T-helper 1 cell treated with Interleukin-12 subunit alpha and Interleukin-12 subunit beta and Interleukin-4 antibody, amounts not matched to agents 30 μg/mL and 1 μg/mL, for 36 hours (primary cell): ENCODE results near the gene PCDHB10.
"Not testable (repeated sequence)": the region's sequence is repeated elsewhere in the genome, so short reads cannot be mapped to it uniquely, and the experiment has no call there.

Experiments used
- H3K27ac Mint-ChIP-seq: one replicate; pipeline ENCODE4 v1.8.0; 2021; ENCODE audit warnings: mild to moderate bottlenecking, mixed read lengths
- H3K27me3 Mint-ChIP-seq: one replicate; pipeline ENCODE4 v1.8.0; 2021; ENCODE audit warnings: low read depth, mixed read lengths
- H3K36me3 Mint-ChIP-seq: one replicate; pipeline ENCODE4 v1.8.0; 2021; ENCODE audit warnings: low read depth, mixed read lengths
- H3K4me1 Mint-ChIP-seq: one replicate; pipeline ENCODE4 v1.8.0; 2021; ENCODE audit warnings: low read depth, mixed read lengths
- H3K4me3 Mint-ChIP-seq: one replicate; pipeline ENCODE4 v1.8.0; 2021; ENCODE audit warnings: mild to moderate bottlenecking, moderate library complexity, mixed read lengths
- H3K9me3 Mint-ChIP-seq: one replicate; pipeline ENCODE4 v1.8.0; 2021; ENCODE audit warnings: mixed read lengths

PCDHB10 gene

GRCh38 chr5:141210281-141210680 lies 18.1 kb downstream of the PCDHB10 start:
- H3K27ac Mint-ChIP-seq, H3K36me3 Mint-ChIP-seq, H3K4me3 Mint-ChIP-seq, H3K27me3 Mint-ChIP-seq, H3K4me1 Mint-ChIP-seq: not testable (repeated sequence)
- H3K9me3 Mint-ChIP-seq: peaks cover 27% of the 10 kb centered on the region

GRCh38 chr5:141210849-141211248 lies 18.7 kb downstream of the PCDHB10 start:
- H3K4me3 Mint-ChIP-seq, H3K27me3 Mint-ChIP-seq: not testable (repeated sequence)
- peaks cover 29% of the 10 kb centered on the region for H3K9me3 Mint-ChIP-seq

GRCh38 chr5:141213656-141214339 lies 21.6 kb downstream of the PCDHB10 start, which contains the start of gene PCDHB13:
Gene PCDHB13, plus strand, starts transcription at chr5:141213919. Its CDS starts 205 bp downstream, at chr5:141214124.
- not testable (repeated sequence) for H3K36me3 Mint-ChIP-seq, H3K4me3 Mint-ChIP-seq, H3K27ac Mint-ChIP-seq, H3K27me3 Mint-ChIP-seq, H3K4me1 Mint-ChIP-seq
- peaks cover 36% of the 10 kb centered on the region for H3K9me3 Mint-ChIP-seq

More at GRCh38 chr5:141210849-141211248, 18.7 kb downstream of the PCDHB10 start:
- H3K27ac Mint-ChIP-seq, H3K4me1 Mint-ChIP-seq, H3K36me3 Mint-ChIP-seq: not testable (repeated sequence)

GRCh38 chr5:141214583-141214982 lies 22.4 kb downstream of the PCDHB10 start:
- not testable (repeated sequence) for H3K36me3 Mint-ChIP-seq, H3K27me3 Mint-ChIP-seq, H3K4me3 Mint-ChIP-seq, H3K27ac Mint-ChIP-seq, H3K4me1 Mint-ChIP-seq
- H3K9me3 Mint-ChIP-seq: peaks cover 35% of the 10 kb centered on the region

- H3K9me3 Mint-ChIP-seq: peaks cover 41% of the 10 kb centered on the region
- not testable (repeated sequence) for H3K36me3 Mint-ChIP-seq
These were observed 23.4 kb downstream of the PCDHB10 start for GRCh38 chr5:141215504-141215903.

GRCh38 chr5:141216035-141216434 lies 23.9 kb downstream of the PCDHB10 start:
- H3K4me3 Mint-ChIP-seq, H3K27ac Mint-ChIP-seq, H3K36me3 Mint-ChIP-seq, H3K27me3 Mint-ChIP-seq, H3K4me1 Mint-ChIP-seq: not testable (repeated sequence)
- H3K9me3 Mint-ChIP-seq: peaks cover 44% of the 10 kb centered on the region

More at GRCh38 chr5:141215504-141215903, 23.4 kb downstream of the PCDHB10 start:
- H3K27me3 Mint-ChIP-seq, H3K27ac Mint-ChIP-seq, H3K4me3 Mint-ChIP-seq, H3K4me1 Mint-ChIP-seq: not testable (repeated sequence)

GRCh38 chr5:141223112-141223783 lies 31.1 kb downstream of the PCDHB10 start, which contains the start of gene PCDHB14:
Gene PCDHB14, plus strand, starts transcription at chr5:141223343. Its CDS starts 163 bp downstream, at chr5:141223506.
- H3K27ac Mint-ChIP-seq: no peak within 1 kb of the TSS
- no peak within 1 kb of the TSS for H3K4me3 Mint-ChIP-seq
- no peaks in the 10 kb centered on the region for H3K36me3 Mint-ChIP-seq
- no peaks in the 10 kb centered on the region for H3K4me1 Mint-ChIP-seq
- H3K27me3 Mint-ChIP-seq: no peaks in the 10 kb centered on the region
- peaks cover 41% of the 10 kb centered on the region for H3K9me3 Mint-ChIP-seq

GRCh38 chr5:141224844-141225243 lies 32.7 kb downstream of the PCDHB10 start:
- H3K27ac Mint-ChIP-seq, H3K4me3 Mint-ChIP-seq, H3K27me3 Mint-ChIP-seq, H3K36me3 Mint-ChIP-seq, H3K4me1 Mint-ChIP-seq: not testable (repeated sequence)
- H3K9me3 Mint-ChIP-seq: peaks cover 40% of the 10 kb centered on the region

- not testable (repeated sequence) for H3K27ac Mint-ChIP-seq, H3K4me1 Mint-ChIP-seq, H3K27me3 Mint-ChIP-seq, H3K4me3 Mint-ChIP-seq, H3K36me3 Mint-ChIP-seq
- H3K9me3 Mint-ChIP-seq: peaks cover 34% of the 10 kb centered on the region
These were observed 33.3 kb downstream of the PCDHB10 start for GRCh38 chr5:141225421-141225820.

- Mint-ChIP-seq H3K4me1 (peaks cover 2% of the 10 kb centered on the region), H3K27ac (no peak overlapping the region), H3K27me3 (peaks cover 3% of the 10 kb centered on the region), H3K36me3 (peaks cover 2% of the 10 kb centered on the region), H3K4me3 (no peak overlapping the region), H3K9me3 (peaks cover 41% of the 10 kb centered on the region)
These were observed 42.0 kb downstream of the PCDHB10 start for GRCh38 chr5:141234109-141234667.

- H3K4me1 Mint-ChIP-seq, H3K27ac Mint-ChIP-seq, H3K36me3 Mint-ChIP-seq, H3K27me3 Mint-ChIP-seq, H3K4me3 Mint-ChIP-seq: not testable (repeated sequence)
- peaks cover 59% of the 10 kb centered on the region for H3K9me3 Mint-ChIP-seq
These were observed 43.8 kb downstream of the PCDHB10 start for GRCh38 chr5:141235922-141236321.

GRCh38 chr5:141236516-141237313 lies 44.6 kb downstream of the PCDHB10 start:
- Mint-ChIP-seq H3K4me1 (peaks cover 2% of the 10 kb centered on the region), H3K27ac (peak overlapping the region; percentile 81), H3K9me3 (peaks cover 56% of the 10 kb centered on the region), H3K27me3 (peaks cover 3% of the 10 kb centered on the region), H3K4me3 (no peak overlapping the region), H3K36me3 (peaks cover 2% of the 10 kb centered on the region)

GRCh38 chr5:141241496-141241895 lies 49.3 kb downstream of the PCDHB10 start:
- no peak overlapping the region for H3K4me3 Mint-ChIP-seq
- peaks cover 75% of the 10 kb centered on the region for H3K9me3 Mint-ChIP-seq
- no peak overlapping the region for H3K27ac Mint-ChIP-seq
- peaks cover 5% of the 10 kb centered on the region for H3K36me3 Mint-ChIP-seq
- peaks cover 2% of the 10 kb centered on the region for H3K4me1 Mint-ChIP-seq
- peaks cover 2% of the 10 kb centered on the region for H3K27me3 Mint-ChIP-seq
